ENCODE data around the gene CANT1. TPM values are rescaled to one million over a fixed set of nuclear protein-coding genes. Genes with fewer than 3 reads are reported as not detected.
"Not testable (repeated sequence)": the region's sequence is repeated elsewhere in the genome, so short reads cannot be mapped to it uniquely, and the experiment has no call there.

The CANT1 gene
- total RNA-seq, 2 donors from 2014 or later: 47.8 to 50.2 TPM

- DNase-seq (no peak), ATAC-seq (no peak)
- H3K9me3 ChIP-seq (ENCODE audit: control insufficient read depth, low read length, poor library complexity, severe bottlenecking): no peaks in the 10 kb centered on the region
- Mint-ChIP-seq H3K27ac (no peak overlapping the region), H3K4me3 (no peak overlapping the region), H3K36me3 (ENCODE audit: low read depth) (peaks cover 3% of the 10 kb centered on the region), H3K4me1 (peaks cover 16% of the 10 kb centered on the region), H3K27me3 (no peaks in the 10 kb centered on the region)
Measured at GRCh38 chr17:78972507-78973105, 37.0 kb downstream of the CANT1 start.

GRCh38 chr17:78971756-78972506 is 37.6 kb downstream of the CANT1 start:
- Mint-ChIP-seq H3K36me3 (ENCODE audit: low read depth) (peaks cover 3% of the 10 kb centered on the region), H3K4me3 (no peak overlapping the region), H3K27me3 (no peaks in the 10 kb centered on the region), H3K4me1 (peaks cover 10% of the 10 kb centered on the region), H3K27ac (peak overlapping the region; percentile 62)
- ATAC-seq: no peak
- H3K9me3 ChIP-seq (ENCODE audit: control insufficient read depth, low read length, poor library complexity, severe bottlenecking): no peaks in the 10 kb centered on the region
- DNase-seq: no peak

- peak overlapping the region; percentile 59 for H3K4me3 Mint-ChIP-seq
- peaks cover 3% of the 10 kb centered on the region for H3K36me3 Mint-ChIP-seq (ENCODE audit: low read depth)
- peak overlapping the region; percentile 62 for H3K27ac Mint-ChIP-seq
- no peaks in the 10 kb centered on the region for H3K9me3 ChIP-seq (ENCODE audit: control insufficient read depth, low read length, poor library complexity, severe bottlenecking)
- ATAC-seq (peak; percentile 82), DNase-seq (peak; percentile 57 to 76 (median 58))
- peaks cover 10% of the 10 kb centered on the region for H3K4me1 Mint-ChIP-seq
- H3K27me3 Mint-ChIP-seq: no peaks in the 10 kb centered on the region
Measured at GRCh38 chr17:78970834-78971755, 38.5 kb downstream of the CANT1 start.

GRCh38 chr17:78969865-78970264 is 39.7 kb downstream of the CANT1 start:
- ATAC-seq: no peak
- Mint-ChIP-seq H3K27ac (no peak overlapping the region), H3K27me3 (no peaks in the 10 kb centered on the region), H3K36me3 (ENCODE audit: low read depth) (peaks cover 3% of the 10 kb centered on the region), H3K4me3 (no peak overlapping the region), H3K4me1 (peaks cover 10% of the 10 kb centered on the region)
- H3K9me3 ChIP-seq (ENCODE audit: control insufficient read depth, low read length, poor library complexity, severe bottlenecking): no peaks in the 10 kb centered on the region
- DNase-seq: no peak

GRCh38 chr17:78967782-78968362 is 41.7 kb downstream of the CANT1 start:
- Mint-ChIP-seq H3K27me3 (no peaks in the 10 kb centered on the region), H3K27ac (no peak overlapping the region), H3K4me3 (no peak overlapping the region), H3K36me3 (ENCODE audit: low read depth) (peaks cover 3% of the 10 kb centered on the region), H3K4me1 (peaks cover 10% of the 10 kb centered on the region)
- ATAC-seq (no peak), DNase-seq (no peak)
- no peaks in the 10 kb centered on the region for H3K9me3 ChIP-seq (ENCODE audit: control insufficient read depth, low read length, poor library complexity, severe bottlenecking)

GRCh38 chr17:78966910-78967600 is 42.5 kb downstream of the CANT1 start:
- Mint-ChIP-seq H3K36me3 (ENCODE audit: low read depth) (peaks cover 3% of the 10 kb centered on the region), H3K4me1 (peaks cover 7% of the 10 kb centered on the region), H3K27me3 (no peaks in the 10 kb centered on the region), H3K4me3 (no peak overlapping the region), H3K27ac (no peak overlapping the region)
- DNase-seq (no peak), ATAC-seq (no peak)
- H3K9me3 ChIP-seq (ENCODE audit: control insufficient read depth, low read length, poor library complexity, severe bottlenecking): no peaks in the 10 kb centered on the region

GRCh38 chr17:78966123-78966813 is 43.3 kb downstream of the CANT1 start:
- Mint-ChIP-seq H3K4me1 (peaks cover 5% of the 10 kb centered on the region), H3K4me3 (no peak overlapping the region), H3K27ac (no peak overlapping the region), H3K27me3 (no peaks in the 10 kb centered on the region), H3K36me3 (ENCODE audit: low read depth) (peaks cover 3% of the 10 kb centered on the region)
- no peak for DNase-seq
- no peak for ATAC-seq
- no peaks in the 10 kb centered on the region for H3K9me3 ChIP-seq (ENCODE audit: control insufficient read depth, low read length, poor library complexity, severe bottlenecking)

GRCh38 chr17:78965491-78965924 is 44.1 kb downstream of the CANT1 start:
- ATAC-seq: no peak
- H3K9me3 ChIP-seq (ENCODE audit: control insufficient read depth, low read length, poor library complexity, severe bottlenecking): no peaks in the 10 kb centered on the region
- Mint-ChIP-seq H3K27ac (no peak overlapping the region), H3K4me1 (peaks cover 2% of the 10 kb centered on the region), H3K27me3 (no peaks in the 10 kb centered on the region), H3K4me3 (no peak overlapping the region), H3K36me3 (ENCODE audit: low read depth) (peaks cover 3% of the 10 kb centered on the region)
- no peak for DNase-seq

GRCh38 chr17:78963378-78963777 is 46.2 kb downstream of the CANT1 start:
- no peak for ATAC-seq
- H3K9me3 ChIP-seq (ENCODE audit: control insufficient read depth, low read length, poor library complexity, severe bottlenecking): no peaks in the 10 kb centered on the region
- H3K27me3 Mint-ChIP-seq: peaks cover 6% of the 10 kb centered on the region
- peaks cover 5% of the 10 kb centered on the region for H3K4me1 Mint-ChIP-seq
- H3K4me3 Mint-ChIP-seq: peak overlapping the region; percentile 45
- no peaks in the 10 kb centered on the region for H3K36me3 Mint-ChIP-seq (ENCODE audit: low read depth)
- H3K27ac Mint-ChIP-seq: no peak overlapping the region
- DNase-seq: no peak

GRCh38 chr17:78962984-78963348 is 46.6 kb downstream of the CANT1 start:
- H3K9me3 ChIP-seq (ENCODE audit: control insufficient read depth, low read length, poor library complexity, severe bottlenecking); H3K27me3 Mint-ChIP-seq; H3K36me3 Mint-ChIP-seq (ENCODE audit: low read depth); ATAC-seq; DNase-seq; H3K4me1 Mint-ChIP-seq; H3K27ac Mint-ChIP-seq: not testable (repeated sequence)
- H3K4me3 Mint-ChIP-seq: peak overlapping the region; percentile 45

GRCh38 chr17:78962345-78962983 is 47.1 kb downstream of the CANT1 start:
- H3K27ac Mint-ChIP-seq: no peak overlapping the region
- H3K4me3 Mint-ChIP-seq: no peak overlapping the region
- no peaks in the 10 kb centered on the region for H3K9me3 ChIP-seq (ENCODE audit: control insufficient read depth, low read length, poor library complexity, severe bottlenecking)
- no peak for ATAC-seq
- H3K4me1 Mint-ChIP-seq: peaks cover 5% of the 10 kb centered on the region
- peaks cover 6% of the 10 kb centered on the region for H3K27me3 Mint-ChIP-seq
- no peak for DNase-seq
- H3K36me3 Mint-ChIP-seq (ENCODE audit: low read depth): no peaks in the 10 kb centered on the region

GRCh38 chr17:78961571-78961970 is 48.0 kb downstream of the CANT1 start:
- peaks cover 12% of the 10 kb centered on the region for H3K27me3 Mint-ChIP-seq
- peaks cover 5% of the 10 kb centered on the region for H3K4me1 Mint-ChIP-seq
- no peak for ATAC-seq
- no peak for DNase-seq
- no peak overlapping the region for H3K4me3 Mint-ChIP-seq
- no peaks in the 10 kb centered on the region for H3K9me3 ChIP-seq (ENCODE audit: control insufficient read depth, low read length, poor library complexity, severe bottlenecking)
- H3K27ac Mint-ChIP-seq: no peak overlapping the region
- H3K36me3 Mint-ChIP-seq (ENCODE audit: low read depth): no peaks in the 10 kb centered on the region
